ENCODE measurements around the gene SMYD5.

SMYD5 gene

DNA sequence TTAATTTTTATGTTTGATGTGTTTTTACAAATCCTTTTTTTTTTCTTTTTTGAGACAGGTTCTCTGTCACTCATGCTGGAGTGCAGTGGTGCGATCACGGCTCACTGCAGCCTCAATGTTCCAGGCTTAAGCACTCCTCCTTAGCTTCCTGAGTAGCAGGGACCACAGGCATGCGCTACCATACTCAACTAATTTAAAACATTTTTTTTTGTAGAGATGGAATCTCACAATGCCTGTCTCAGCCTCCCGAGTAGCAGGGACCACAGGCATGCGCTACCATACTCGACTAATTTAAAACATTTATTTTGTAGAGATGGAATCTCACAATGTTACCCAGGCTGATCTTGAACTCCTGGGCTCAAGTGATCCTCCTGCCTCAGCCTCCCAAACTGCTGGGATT lies 8.4 kb upstream of the SMYD5 start:
- peak; percentile 23 for DNase-seq (ENCODE audit: low read depth)

DNA sequence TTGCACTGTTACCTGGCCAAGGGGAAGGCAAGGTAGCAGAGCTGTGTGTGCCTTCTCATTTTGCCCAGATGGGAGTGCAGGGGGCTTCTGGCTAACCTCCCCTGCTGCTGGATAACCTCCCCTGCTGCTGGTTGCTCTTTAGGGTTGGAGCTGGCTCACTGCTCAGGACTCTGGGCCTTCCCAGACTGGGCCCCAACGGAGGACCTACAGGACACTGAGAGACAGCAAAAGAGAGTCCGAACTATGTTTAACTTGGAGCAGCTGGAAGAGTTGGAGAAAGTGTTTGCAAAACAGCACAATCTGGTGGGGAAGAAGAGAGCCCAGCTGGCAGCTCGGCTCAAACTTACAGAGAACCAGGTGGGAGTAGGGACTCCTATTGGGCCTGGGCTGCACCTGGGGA lies 5.8 kb upstream of the SMYD5 start:
- no peak for DNase-seq (ENCODE audit: low read depth)

GRCh38 chr2:73210019-73210418 lies 4.0 kb upstream of the SMYD5 start:
- no peak for DNase-seq (ENCODE audit: low read depth)

GRCh38 chr2:73210696-73211095 lies 3.3 kb upstream of the SMYD5 start:
- no peak for DNase-seq (ENCODE audit: low read depth)

DNA sequence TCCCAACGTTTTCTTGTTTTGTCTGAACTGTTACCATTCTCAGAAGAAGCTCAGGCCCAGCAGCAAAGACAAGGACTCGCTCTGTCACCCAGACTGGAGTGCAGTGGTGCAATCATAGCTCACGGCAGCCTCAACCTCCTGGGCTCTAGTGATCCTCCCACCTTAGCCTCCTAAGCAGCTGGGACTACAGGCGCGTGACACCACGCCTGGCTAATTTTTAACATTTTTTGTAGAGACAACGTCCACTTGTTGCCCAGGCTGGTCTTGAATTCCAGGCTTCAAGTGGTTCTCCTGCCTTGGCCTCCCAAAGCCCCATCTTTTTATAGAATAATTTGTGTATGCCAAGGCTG lies 2.0 kb upstream of the SMYD5 start:
- DNase-seq (ENCODE audit: low read depth): no peak

DNA sequence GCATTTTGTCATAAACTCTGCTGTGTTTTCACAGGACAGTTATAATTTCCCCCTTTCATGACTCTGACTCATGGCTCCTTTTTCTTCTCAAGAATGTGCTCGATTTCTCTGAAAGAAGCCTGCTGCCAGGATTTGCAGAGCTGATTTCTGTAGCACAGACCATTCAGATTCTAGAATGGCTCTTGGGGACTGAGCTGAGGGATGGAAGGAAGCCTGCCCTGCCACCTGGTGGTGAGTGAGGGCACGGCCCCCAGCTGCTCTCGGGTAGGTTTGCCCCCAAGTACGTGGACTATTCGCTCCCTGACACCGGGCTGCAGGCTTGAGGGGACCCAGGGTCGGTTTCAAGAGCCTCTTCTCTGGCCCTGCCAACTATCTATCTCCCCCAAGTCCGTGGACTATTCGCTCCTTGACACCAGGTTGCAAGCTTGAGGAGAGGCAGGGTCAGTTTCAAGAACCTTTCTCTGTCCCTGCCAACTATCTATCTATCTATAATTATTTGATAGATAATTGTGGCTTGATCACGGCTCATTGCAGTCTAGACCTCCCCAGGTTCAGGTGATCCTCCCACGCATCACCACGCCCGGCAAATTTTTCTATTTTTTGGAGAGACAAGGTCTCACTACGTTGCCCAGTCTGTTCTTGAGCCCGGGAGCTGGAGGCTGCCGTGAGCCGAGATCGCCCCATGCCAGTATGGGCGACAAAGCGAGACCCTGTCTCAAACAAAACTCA lies 1.4 kb upstream of the SMYD5 start:
- peak; percentile 85 for DNase-seq (ENCODE audit: low read depth)

GRCh38 chr2:73215254-73215653 lies 1.2 kb downstream of the SMYD5 start:
- no peak for DNase-seq (ENCODE audit: low read depth)

GRCh38 chr2:73217160-73217559 lies 3.1 kb downstream of the SMYD5 start:
- DNase-seq (ENCODE audit: low read depth): no peak

GRCh38 chr2:73217826-73218225 lies 3.8 kb downstream of the SMYD5 start:
- no peak for DNase-seq (ENCODE audit: low read depth)

DNA sequence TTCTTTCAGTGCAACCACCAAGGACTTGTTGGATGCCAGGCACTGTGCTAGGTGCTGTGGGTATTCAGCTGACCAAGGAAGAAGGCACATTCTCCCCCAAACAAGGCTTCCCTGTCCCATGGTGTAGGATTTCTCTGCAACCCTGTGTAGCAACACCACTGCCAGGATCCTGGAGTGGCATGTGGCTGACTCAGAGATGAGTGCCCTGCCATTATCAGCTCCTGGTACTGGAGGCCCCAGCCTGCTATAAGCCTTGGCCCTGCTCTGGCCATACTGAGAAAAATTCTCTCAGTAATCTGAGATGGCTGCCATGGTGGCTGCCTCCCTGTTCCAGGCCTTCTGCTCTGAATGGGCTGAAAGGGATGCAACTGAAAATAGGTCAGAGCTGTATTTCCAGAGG lies 4.3 kb downstream of the SMYD5 start:
- DNase-seq (ENCODE audit: low read depth): no peak

DNA sequence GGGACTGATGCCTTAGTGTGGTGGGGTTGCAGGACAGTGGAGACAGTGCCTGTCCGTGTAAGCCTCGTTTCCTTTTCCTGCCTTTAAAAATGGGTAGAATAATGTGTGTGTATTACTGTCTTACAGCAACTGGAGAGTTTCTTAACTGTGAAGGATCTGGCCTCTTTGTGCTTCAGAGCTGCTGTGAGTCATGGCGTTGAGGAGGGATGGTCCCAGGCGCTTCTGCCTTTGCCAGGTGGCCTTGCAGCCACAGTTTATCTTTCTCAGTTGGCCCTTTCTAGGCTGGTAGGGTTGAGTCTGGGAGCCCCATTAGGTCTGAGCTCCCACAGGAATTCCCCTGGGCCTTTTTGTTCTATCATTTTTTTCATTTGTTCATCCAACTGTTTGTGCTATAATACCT lies 9.8 kb downstream of the SMYD5 start:
- DNase-seq (ENCODE audit: low read depth): no peak

DNA sequence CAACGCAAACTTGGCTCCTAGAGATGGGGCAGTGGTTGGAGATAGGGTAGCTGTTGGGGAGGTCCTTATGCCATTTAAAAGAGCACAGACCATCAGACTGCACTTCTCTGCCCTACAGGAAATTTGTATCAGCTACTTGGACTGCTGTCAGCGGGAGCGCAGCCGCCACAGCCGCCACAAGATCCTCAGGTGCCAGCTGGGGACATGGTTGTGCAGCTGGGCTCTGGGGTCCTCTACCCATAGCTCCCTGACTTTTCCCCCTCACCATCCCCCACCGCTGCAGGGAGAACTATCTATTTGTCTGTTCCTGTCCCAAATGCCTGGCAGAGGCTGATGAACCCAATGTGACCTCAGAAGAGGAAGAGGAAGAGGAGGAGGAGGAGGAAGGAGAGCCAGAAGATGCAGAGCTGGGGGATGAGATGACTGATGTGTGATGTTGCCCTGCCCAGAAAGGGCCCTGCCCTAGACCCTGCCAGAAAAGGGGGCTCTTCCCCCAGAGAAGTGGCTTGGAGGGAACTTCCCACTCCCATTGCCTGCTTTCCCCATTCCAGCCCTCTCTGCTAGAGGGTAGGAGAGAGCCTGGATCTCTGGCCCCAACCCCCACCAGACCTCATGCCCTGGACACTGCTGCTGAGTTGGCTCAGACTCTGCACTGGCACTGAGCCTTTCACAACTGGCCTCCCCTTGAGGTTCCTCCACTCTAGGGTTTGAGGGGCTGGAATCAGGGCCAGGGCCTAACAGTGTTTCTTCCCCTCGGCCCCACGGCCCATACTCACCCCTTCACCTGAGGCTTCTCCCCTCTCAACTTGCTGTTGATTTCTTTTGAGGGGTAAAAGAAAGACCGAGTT lies 11.7 kb downstream of the SMYD5 start:
- no peak for DNase-seq (ENCODE audit: low read depth)

DNA sequence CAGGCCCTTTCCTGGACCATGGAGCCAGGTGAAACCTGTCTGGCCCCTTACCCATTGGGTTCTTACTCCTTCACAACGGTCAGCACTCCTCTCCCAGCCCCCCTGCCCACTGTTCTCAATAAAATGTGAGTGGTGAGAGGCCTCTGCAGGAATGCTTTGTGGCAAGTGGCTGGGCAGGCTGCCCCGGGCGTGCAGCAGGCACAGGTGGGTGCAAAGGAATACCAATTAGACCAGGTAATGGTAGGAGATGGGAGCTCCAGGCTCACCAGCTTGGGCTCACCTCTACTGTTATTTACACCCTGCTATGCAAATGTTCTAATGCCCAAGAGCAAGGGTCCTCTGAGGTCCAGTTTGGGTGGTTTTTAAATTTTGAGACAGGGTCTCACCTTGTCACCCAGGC lies 13.0 kb downstream of the SMYD5 start:
- no peak for DNase-seq (ENCODE audit: low read depth)

- no peak for DNase-seq (ENCODE audit: low read depth)
Measured at GRCh38 chr2:73228631-73229030, 14.6 kb downstream of the SMYD5 start.

GRCh38 chr2:73232403-73233153 lies 18.5 kb downstream of the SMYD5 start:
- no peak for DNase-seq (ENCODE audit: low read depth)

DNA sequence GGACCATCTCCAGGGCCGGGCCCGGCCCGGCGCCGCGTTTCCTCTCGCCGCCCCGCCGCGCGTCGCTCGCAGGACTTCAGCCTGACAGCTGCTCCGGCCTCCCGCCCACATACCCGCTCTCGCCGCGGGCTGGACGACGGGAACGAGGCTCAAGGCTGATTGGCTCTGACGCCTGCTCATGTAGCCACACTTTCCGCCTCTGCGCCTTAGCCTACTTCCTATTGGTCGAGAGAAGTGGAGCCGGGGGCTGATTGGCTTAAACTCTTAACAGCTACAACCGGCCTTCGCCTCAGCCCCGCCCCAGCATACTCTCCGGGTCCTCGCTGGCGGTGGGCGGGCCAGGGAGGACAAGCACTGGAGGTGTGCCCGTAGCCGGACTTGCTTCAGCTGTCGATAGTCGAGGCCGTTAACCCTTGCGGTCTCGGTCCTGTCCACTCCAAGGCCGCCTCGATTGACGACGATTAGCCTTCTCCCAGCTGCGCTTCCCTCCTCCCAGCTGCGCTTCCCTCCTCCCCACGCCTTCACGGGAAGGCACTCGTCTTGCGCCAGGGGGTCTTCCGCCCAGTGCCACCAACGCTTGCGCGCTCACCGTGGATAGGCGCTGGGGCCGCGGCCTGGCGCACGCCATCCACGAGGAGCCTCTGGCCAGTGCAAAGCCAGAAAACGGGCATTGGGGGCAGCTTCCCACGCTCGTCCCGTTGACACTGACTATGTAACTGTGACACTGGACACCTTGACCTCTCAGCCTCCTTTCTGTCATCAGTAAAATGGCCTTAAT lies 19.3 kb downstream of the SMYD5 start, which contains the start of gene PRADC1:
Gene PRADC1, minus strand, starts transcription at position 86 of the 778 bp plus-strand sequence. Its CDS starts 79 bp downstream, at position 7.
- DNase-seq (ENCODE audit: low read depth): peak; percentile 99

- peak; percentile 61 for DNase-seq (ENCODE audit: low read depth)
Measured at GRCh38 chr2:73233932-73234832, 20.1 kb downstream of the SMYD5 start, which contains the start of gene CCT7. CCT7 (plus strand) TSS chr2:73234308; CDS start chr2:73234379, 71 bp downstream.

GRCh38 chr2:73235315-73236028 lies 21.4 kb downstream of the SMYD5 start:
- DNase-seq (ENCODE audit: low read depth): no peak

DNA sequence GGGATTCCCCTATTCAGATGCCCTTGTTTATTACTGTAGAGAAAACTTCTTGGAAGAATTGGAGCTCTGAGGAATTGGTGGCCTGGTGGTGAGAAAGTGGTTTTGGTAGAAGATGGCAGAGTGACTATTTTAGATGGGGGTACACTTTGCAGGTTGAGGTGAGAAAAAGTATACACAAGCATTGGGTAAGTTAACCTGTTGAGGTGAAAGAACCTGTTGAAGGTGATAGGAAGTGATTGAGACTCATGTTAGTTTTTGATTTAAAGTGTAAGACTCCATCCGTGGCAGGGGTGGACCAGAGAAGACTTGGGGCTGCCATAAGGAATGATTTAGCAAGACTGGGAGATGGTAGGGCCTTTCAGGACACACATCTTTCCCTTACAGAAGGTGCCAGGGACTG lies 23.1 kb downstream of the SMYD5 start:
- no peak for DNase-seq (ENCODE audit: low read depth)

- DNase-seq (ENCODE audit: low read depth): no peak
Measured at GRCh38 chr2:73238149-73238548, 24.1 kb downstream of the SMYD5 start.
